Measurements from ENCODE around the gene ITPK1.
"Not testable (repeated sequence)": the region's sequence is repeated elsewhere in the genome, so short reads cannot be mapped to it uniquely, and the experiment has no call there.

ITPK1 gene

GRCh38 chr14:93115821-93116675 is at the start of gene ITPK1:
Gene ITPK1 (minus strand): TSS chr14:93115925. CDS start chr14:93115163, 762 bp downstream.
- DNase-seq = peak; percentile 49

GRCh38 chr14:93163564-93163963 is 47.8 kb upstream of the ITPK1 start:
- DNase-seq = no peak

- DNase-seq = no peak
Measured at GRCh38 chr14:93161411-93161940, 45.8 kb upstream of the ITPK1 start.

- DNase-seq = no peak
Measured at GRCh38 chr14:93160353-93160801, 44.7 kb upstream of the ITPK1 start.

- not testable (repeated sequence) for DNase-seq
Measured at GRCh38 chr14:93159625-93160352, 44.1 kb upstream of the ITPK1 start.

- not testable (repeated sequence) for DNase-seq
Measured at GRCh38 chr14:93158349-93158748, 42.6 kb upstream of the ITPK1 start.

GRCh38 chr14:93156693-93157369 is 41.1 kb upstream of the ITPK1 start:
- DNase-seq = no peak

GRCh38 chr14:93155667-93156066 is 39.9 kb upstream of the ITPK1 start:
- DNase-seq = no peak

- no peak for DNase-seq
Measured at GRCh38 chr14:93153121-93153520, 37.4 kb upstream of the ITPK1 start.

GRCh38 chr14:93150227-93151208 is 34.8 kb upstream of the ITPK1 start:
- no peak for DNase-seq

GRCh38 chr14:93148979-93149378 is 33.3 kb upstream of the ITPK1 start:
- no peak for DNase-seq

- no peak for DNase-seq
Measured at GRCh38 chr14:93146119-93146518, 30.4 kb upstream of the ITPK1 start.

GRCh38 chr14:93142854-93143652 is 27.3 kb upstream of the ITPK1 start:
- no peak for DNase-seq

GRCh38 chr14:93137864-93138263 is 22.1 kb upstream of the ITPK1 start:
- DNase-seq = no peak

- DNase-seq = peak; percentile 3
Measured at GRCh38 chr14:93136508-93136907, 20.8 kb upstream of the ITPK1 start.

- no peak for DNase-seq
Measured at GRCh38 chr14:93136009-93136408, 20.3 kb upstream of the ITPK1 start.

GRCh38 chr14:93135399-93135798 is 19.7 kb upstream of the ITPK1 start:
- DNase-seq = no peak

- DNase-seq = peak; percentile 17
Measured at GRCh38 chr14:93133464-93133863, 17.7 kb upstream of the ITPK1 start.

- peak; percentile 17 for DNase-seq
Measured at GRCh38 chr14:93132472-93133065, 16.8 kb upstream of the ITPK1 start.

- DNase-seq = not testable (repeated sequence)
Measured at GRCh38 chr14:93131257-93131820, 15.6 kb upstream of the ITPK1 start.

Measured in CD4-positive, alpha-beta T cell treated with Interferon gamma for 1 hour (primary cell).